HG02973 (cell line): ENCODE data around the gene LCNL1.

Experiments used
- ATAC-seq: cut with Tn5 transposase; IDR thresholded peaks from one replicate; pipeline ENCODE4 v1.9.1; 2021; ENCODE audit warnings: moderate library complexity; ENCODE audit not compliant: unreplicated experiment

LCNL1 gene

GRCh38 chr9:136946228-136947027, 36.4 kb upstream of the LCNL1 start:
- ATAC-seq, result no peak

DNA sequence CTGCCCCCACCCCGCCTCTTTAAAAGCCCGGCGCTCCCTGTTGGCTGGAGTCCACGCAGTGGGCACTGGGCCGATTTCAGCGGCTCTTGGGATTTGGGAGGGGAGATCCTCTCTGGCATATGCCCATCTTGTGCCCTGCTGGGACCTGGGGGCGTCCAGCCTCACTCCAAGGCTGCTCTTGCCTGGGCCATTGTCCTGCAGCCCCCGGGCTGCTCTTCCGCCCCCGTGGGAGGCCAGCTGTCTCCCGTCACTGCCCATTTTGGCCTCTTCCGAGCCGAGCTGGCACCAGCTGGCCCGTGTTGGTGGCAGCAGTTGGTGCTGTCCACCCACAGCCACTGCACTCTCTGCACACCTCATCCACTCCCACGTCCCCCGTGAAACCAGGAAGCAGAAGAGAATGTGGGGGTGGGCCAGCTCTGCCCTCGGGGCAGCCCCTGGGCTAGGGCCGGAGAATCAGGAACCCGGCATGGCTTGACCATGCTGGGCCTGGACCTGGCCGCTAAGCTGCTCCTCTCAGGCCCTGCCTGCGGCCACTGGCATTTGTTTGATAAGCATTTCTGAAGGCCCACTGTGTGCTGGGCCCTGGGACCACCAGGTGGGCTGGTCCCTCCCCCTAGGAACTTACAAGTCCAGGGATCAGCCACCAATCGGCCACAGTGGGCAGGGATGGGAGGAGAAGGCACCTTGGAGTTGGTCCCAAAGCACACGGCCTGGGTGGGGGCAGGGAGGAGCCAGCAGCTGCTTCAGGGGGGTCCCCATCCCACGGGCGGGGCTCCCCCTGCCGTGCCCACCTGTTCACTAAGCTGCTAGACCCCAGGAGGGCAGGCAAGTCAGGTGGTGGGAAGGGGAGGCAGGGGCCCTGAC, 35.5 kb upstream of the LCNL1 start:
- ATAC-seq, result no peak

GRCh38 chr9:136947955-136948510, 34.8 kb upstream of the LCNL1 start:
- no peak for ATAC-seq

- ATAC-seq, result peak; percentile 4
Measured at GRCh38 chr9:136949239-136949816, 33.5 kb upstream of the LCNL1 start.

DNA sequence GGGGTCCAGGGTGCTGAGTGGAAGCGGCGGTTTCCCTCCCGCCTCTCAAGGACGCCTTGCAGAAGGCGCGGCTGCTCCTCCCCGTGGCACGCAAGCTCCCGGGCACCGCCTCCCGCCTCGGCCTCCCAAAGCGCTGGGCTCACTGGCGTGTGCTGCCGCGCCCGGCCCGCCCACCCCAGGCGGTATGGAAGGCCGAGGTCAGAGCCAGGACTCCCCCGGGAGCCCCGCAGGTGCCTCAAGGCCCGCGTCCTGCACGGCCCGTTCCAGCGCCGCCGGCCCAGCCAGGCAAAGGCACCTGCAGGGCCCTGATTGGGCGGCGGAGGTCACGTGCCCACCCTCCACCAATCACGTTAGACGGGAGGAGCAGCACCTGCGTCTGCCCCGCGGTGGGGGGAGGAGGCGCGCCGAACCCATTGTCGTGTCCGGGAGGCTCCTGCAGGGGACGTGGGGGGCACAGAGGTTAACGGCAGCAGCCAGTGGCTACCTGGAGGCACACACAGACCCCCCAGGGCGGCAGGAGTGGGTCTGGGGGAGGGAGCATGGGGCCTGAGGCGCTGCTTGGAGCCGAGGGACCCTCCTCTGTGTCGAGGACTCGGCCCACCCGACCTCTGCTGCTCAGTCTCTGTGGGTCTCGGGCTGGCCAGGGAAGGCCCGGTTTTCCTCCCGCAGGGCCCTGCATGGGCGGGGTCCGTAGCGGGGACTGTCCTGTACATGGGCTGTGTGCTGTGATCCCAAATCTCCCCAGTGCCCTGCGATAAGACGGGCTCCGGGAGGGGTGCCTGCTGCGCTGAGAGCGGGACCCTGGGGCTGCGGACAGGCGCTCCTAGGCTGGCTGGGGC, 32.8 kb upstream of the LCNL1 start:
- ATAC-seq, result peak; percentile 75

DNA sequence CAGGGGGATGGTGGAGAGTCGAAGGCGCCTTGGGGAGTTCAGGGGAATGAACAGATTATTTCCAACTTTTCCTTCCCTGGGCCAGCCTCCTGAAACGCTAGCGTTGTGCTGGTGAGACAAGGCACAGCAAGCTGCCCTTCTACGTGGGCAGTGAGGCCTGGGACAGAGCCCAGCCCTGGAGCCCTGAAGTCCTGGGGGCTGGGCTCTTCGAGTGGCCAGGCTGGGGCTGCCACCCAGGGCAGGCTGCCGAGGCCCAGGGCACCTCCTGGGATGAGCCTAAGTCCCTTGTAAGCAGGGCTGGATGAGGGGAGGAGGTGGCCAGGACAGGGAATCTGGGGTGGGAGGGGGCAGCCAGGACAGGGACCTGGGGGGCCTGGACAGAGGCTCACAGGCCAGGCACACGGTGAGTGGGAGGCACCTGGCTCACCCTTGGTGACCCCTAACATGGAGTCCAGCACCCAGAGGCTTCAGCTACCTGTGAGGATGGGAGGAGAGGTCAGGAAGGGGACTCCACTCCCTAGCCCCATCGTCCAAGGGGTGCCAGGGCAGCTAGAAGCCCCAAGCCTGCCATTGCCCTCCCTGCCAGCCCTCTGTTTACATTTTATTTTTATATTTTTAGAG, 32.0 kb upstream of the LCNL1 start:
- ATAC-seq, result no peak

GRCh38 chr9:136951541-136952320, 31.1 kb upstream of the LCNL1 start, which contains the start of gene LCN12:
TSS of gene LCN12 (plus strand) at chr9:136952273. CDS start at chr9:136952328, 55 bp downstream.
- ATAC-seq, result no peak

DNA sequence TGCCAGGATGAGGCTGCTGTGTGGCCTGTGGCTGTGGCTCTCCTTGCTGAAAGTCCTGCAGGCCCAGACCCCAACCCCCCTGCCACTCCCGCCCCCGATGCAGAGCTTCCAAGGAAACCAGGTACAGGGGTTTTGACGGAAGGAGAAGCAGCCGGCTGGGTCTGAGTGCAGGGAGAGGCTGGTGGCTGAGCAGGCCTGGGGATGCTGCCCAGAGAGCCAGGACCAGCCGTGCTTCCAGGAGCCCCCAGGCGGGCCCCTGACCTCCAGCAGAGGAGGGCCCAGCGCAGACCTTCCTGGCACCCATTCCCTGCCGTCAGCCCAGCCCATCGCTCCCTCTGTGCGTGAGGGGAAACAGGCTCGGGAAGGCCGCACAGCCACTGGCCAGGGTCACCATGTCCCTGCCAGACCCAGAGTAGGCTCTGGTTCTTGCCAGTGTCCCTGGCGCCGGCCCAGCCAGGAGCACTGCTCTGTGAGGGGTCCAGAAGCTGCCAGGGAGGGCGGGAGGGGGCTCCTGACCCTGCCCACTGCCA, 30.4 kb upstream of the LCNL1 start:
- no peak for ATAC-seq

DNA sequence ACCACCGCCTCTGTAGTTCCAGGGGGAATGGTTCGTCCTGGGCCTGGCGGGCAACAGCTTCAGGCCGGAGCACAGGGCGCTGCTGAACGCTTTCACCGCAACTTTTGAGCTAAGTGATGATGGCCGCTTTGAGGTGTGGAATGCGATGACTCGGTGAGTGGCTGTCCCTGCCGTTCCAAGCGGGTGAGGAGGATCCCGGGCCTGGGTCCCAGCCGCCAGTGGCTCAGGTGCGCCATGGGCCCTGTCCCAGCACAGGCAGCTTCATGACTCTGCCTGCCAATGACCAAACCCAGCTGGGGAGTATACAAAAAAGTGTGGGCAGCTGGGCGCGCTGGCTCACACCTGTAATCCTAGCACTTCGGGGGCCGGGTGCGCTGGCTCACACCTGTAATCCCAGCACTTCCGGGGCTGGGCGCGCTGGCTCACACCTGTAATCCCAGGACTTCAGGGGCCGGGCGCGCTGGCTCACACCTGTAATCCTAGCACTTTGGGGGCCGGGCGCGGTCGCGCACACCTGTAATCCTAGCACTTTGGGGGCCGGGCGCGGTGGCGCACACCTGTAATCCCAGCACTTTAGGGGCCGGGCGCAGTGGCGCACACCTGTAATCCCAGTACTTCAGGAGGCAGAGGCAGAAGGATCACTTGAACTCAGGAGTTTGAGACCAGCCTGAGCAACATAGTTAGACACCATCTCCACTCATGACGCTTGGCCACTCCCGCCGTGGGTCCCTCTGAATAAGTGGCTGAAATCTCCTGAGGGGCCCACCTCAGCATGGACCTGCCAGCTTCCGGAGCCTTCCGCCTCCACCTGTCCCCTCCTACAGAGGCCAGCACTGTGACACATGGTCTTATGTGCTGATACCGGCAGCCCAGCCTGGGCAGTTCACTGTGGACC, 29.7 kb upstream of the LCNL1 start:
- ATAC-seq, result no peak

DNA sequence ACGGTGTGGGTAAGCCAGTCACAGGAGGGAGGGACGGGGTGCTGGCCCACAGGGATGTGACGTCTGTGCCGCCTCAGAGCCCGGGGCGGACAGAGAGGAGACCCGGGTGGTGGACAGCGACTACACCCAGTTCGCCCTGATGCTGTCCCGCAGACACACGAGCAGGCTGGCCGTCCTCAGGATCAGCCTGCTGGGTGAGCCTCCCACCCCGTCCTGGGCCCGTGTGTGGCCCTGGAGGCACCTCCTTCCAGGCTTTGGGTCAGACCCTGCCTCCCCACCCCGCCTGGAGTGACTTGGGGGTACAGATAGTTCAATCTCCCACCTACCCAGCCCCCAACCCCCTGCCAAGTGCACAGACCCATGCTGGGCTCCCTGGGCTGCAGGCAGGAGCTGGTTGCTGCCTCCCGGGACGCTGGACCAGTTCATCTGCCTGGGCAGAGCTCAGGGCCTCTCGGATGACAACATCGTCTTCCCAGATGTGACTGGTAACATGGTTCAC, 29.0 kb upstream of the LCNL1 start:
- no peak for ATAC-seq

GRCh38 chr9:136954270-136955083, 28.3 kb upstream of the LCNL1 start:
- no peak for ATAC-seq

GRCh38 chr9:136955202-136955942, 27.4 kb upstream of the LCNL1 start:
- no peak for ATAC-seq

- ATAC-seq, result no peak
Measured at GRCh38 chr9:136955943-136956335, 26.9 kb upstream of the LCNL1 start.

DNA sequence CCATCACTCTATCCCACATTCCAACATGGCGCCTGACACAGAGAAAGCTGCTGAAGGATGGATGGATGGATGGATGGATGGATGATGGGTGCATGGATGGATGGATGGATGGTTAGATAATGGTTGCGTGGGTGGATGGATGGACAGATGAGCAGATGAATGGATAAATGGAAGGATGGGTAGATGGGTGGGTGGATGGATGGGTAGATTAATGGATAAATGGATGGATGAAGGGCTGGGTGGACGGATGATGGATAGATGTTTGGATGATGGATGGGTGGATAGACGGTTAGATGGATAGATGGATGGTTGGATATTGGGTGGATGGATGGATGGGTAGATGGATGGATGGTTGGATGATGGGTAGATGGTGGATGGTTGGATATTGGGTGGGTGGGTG, 26.2 kb upstream of the LCNL1 start:
- ATAC-seq, result no peak

DNA sequence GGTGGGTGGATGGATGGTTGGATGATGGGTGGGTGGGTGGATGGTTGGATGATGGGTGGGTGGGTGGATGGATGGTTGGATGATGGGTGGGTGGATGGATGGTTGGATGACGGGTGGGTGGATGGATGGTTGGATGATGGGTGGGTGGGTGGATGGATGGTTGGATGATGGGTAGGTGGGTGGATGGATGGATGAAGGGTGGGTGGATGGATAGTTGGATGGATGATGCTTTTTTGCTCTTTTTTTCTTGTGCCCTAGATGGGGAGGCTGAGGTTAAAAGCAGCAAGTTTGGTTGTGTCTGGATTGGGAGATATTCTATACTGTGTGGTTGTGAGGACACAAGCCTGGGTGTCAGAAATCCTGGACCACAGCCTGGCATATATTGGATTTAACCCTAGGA, 25.3 kb upstream of the LCNL1 start:
- ATAC-seq, result no peak

- ATAC-seq, result no peak
Measured at GRCh38 chr9:136957901-136958300, 24.9 kb upstream of the LCNL1 start.
